H1 (cell line): ENCODE data around the gene VWF. TPM values are rescaled to one million over a fixed set of nuclear protein-coding genes. Genes with fewer than 3 reads are reported as not detected.

Source experiments
- CTCF ChIA-PET: fragments of 300-600 bp; sonication (Branson Sonifier 250); formaldehyde crosslinking; loops from one replicate; lab custom pipeline; 2021; ENCODE audit not compliant: partially characterized antibody; lab: Charles Lee
- POLR2A ChIA-PET: fragments of 300-600 bp; sonication (Branson Sonifier 250); formaldehyde crosslinking; loops from one replicate; lab custom pipeline; 2021; ENCODE audit warnings: inconsistent platforms; ENCODE audit not compliant: partially characterized antibody; lab: Charles Lee
- DNase-seq, 2 experiments: peaks; one replicate each; pipeline versions ENCODE4 v3.0.0 to v3.0.0-alpha.2; 2010 to 2022; ENCODE audit warnings: low spot score in 2 of 2, low read depth in 1 of 2, mixed read lengths in 1 of 2
- FAIRE-seq: peaks from 2 replicates; lab custom pipeline; 2011; peaks lifted over from hg19 to GRCh38; lab: Jason Lieb, UNC
- H2AFZ ChIP-seq: 2 replicates; pipeline ENCODE4 v1.8.1; 2012; ENCODE audit warnings: low read length, inconsistent platforms
- H2AK5ac ChIP-seq: 2 replicates; pipeline ENCODE4 v1.6.1; 2013; ENCODE audit warnings: low read depth, low read length
- H2BK120ac ChIP-seq: replicated peaks from 2 replicates; pipeline ENCODE3; 2013; ENCODE audit warnings: low read depth, low read length, inconsistent platforms
- H2BK12ac ChIP-seq: 2 replicates; pipeline ENCODE4 v1.6.1; 2013; ENCODE audit warnings: low read depth, low read length
- H2BK15ac ChIP-seq: 2 replicates; pipeline ENCODE4 v1.6.1; 2013; ENCODE audit warnings: low read length
- H2BK20ac ChIP-seq: 2 replicates; pipeline ENCODE4 v1.6.1; 2013; ENCODE audit warnings: low read length
- H2BK5ac ChIP-seq: 2 replicates; pipeline ENCODE4 v1.6.1; 2013; ENCODE audit warnings: low read depth, low read length
- H3K14ac ChIP-seq: 2 replicates; pipeline ENCODE4 v1.6.1; 2013; ENCODE audit warnings: inconsistent platforms; ENCODE audit not compliant: insufficient read length
- H3K18ac ChIP-seq: 2 replicates; pipeline ENCODE4 v1.6.1; 2013; ENCODE audit warnings: low read length; ENCODE audit errors: extremely low read depth
- H3K23ac ChIP-seq: 2 replicates; pipeline ENCODE4 v1.6.1; 2013; ENCODE audit warnings: inconsistent platforms; ENCODE audit not compliant: insufficient read length
- H3K23me2 ChIP-seq: 2 replicates; pipeline ENCODE4 v1.6.1; 2013; ENCODE audit warnings: low read depth, low read length
- H3K27ac ChIP-seq: 2 replicates; pipeline ENCODE4 v1.6.1; 2011; ENCODE audit warnings: low read depth, low read length, inconsistent platforms
- H3K27me3 ChIP-seq, 4 experiments: replicated peaks in 1 of 4; 1 replicate in 1 of 4; 2 replicates in 3 of 4; pipeline versions ENCODE4 v1.6.1 to v1.8.1; 2011 to 2013; ENCODE audit warnings: low read length in 3 of 4, mild to moderate bottlenecking in 3 of 4, inconsistent platforms in 2 of 4, mixed read lengths in 2 of 4, moderate library complexity in 1 of 4; ENCODE audit not compliant: control insufficient read depth in 3 of 4, insufficient read depth in 3 of 4; ENCODE audit errors: extremely low read depth in 1 of 4
- H3K36me3 ChIP-seq, 4 experiments: 2 replicates each; pipeline versions ENCODE4 v1.6.1 to v1.8.1; 2011 to 2013; ENCODE audit warnings: mild to moderate bottlenecking in 4 of 4, low read length in 3 of 4, moderate library complexity in 2 of 4, control low read depth in 1 of 4, inconsistent platforms in 1 of 4; ENCODE audit not compliant: insufficient read depth in 4 of 4, control insufficient read depth in 2 of 4
- H3K4ac ChIP-seq: replicated peaks from 2 replicates; pipeline ENCODE3; 2013; ENCODE audit warnings: low read length, low read depth, mixed read lengths, inconsistent platforms; ENCODE audit not compliant: insufficient read length
- H3K4me1 ChIP-seq, 4 experiments: replicated peaks in 1 of 4; 1 replicate in 1 of 4; 2 replicates in 3 of 4; pipeline versions ENCODE4 v1.6.1 to v1.8.1; 2011 to 2013; ENCODE audit warnings: low read length in 3 of 4, inconsistent platforms in 2 of 4, mixed read lengths in 1 of 4; ENCODE audit not compliant: insufficient read depth in 4 of 4, control insufficient read depth in 3 of 4
- H3K4me2 ChIP-seq, 2 experiments: 2 replicates each; pipeline versions ENCODE4 v1.6.1 to v1.8.1; 2011 to 2013; ENCODE audit warnings: low read depth in 2 of 2, low read length in 2 of 2, control low read depth in 1 of 2, inconsistent platforms in 1 of 2, mild to moderate bottlenecking in 1 of 2; ENCODE audit not compliant: insufficient read depth in 1 of 2
- H3K4me3 ChIP-seq, 4 experiments: fragments of 200-600, 300-600 bp in 1 of 4; sonication (generic), shearing (Covaris generic), sonication (Bioruptor Twin) in 1 of 4; 2 replicates each; pipeline versions ENCODE4 v1.5.1 to v1.8.1; 2011 to 2016; ENCODE audit warnings: low read length in 4 of 4, low read depth in 3 of 4, control low read depth in 2 of 4, inconsistent platforms in 2 of 4, mild to moderate bottlenecking in 2 of 4, mixed read lengths in 1 of 4, moderate library complexity in 1 of 4; ENCODE audit not compliant: insufficient read depth in 2 of 4; ENCODE audit errors: extremely low read depth in 1 of 4
- H3K56ac ChIP-seq: replicated peaks from 2 replicates; pipeline ENCODE3; 2013; ENCODE audit warnings: low read depth, mild to moderate bottlenecking, mixed read lengths, low read length, inconsistent platforms; ENCODE audit not compliant: insufficient read length
- H3K79me1 ChIP-seq: 2 replicates; pipeline ENCODE4 v1.6.1; 2013; ENCODE audit warnings: low read depth, low read length, control low read depth
- H3K79me2 ChIP-seq, 2 experiments: 2 replicates each; pipeline versions ENCODE4 v1.6.1 to v1.8.1; 2012 to 2013; ENCODE audit warnings: low read length in 2 of 2, mild to moderate bottlenecking in 2 of 2, inconsistent platforms in 1 of 2; ENCODE audit not compliant: insufficient read depth in 2 of 2, control insufficient read depth in 1 of 2
- H3K9ac ChIP-seq, 4 experiments: replicated peaks in 1 of 4; 1 replicate in 1 of 4; 2 replicates in 3 of 4; pipeline versions ENCODE4 v1.6.1 to v1.8.1; 2011 to 2013; ENCODE audit warnings: low read depth in 3 of 4, low read length in 3 of 4, control low read depth in 2 of 4, mild to moderate bottlenecking in 2 of 4, moderate library complexity in 2 of 4, inconsistent platforms in 1 of 4; ENCODE audit errors: extremely low read depth in 1 of 4
- H3K9me3 ChIP-seq, 2 experiments: 2 replicates each; pipeline versions ENCODE4 v1.6.1 to v1.8.1; 2012 to 2013; ENCODE audit warnings: mild to moderate bottlenecking in 2 of 2, moderate library complexity in 2 of 2, control low read depth in 1 of 2, inconsistent platforms in 1 of 2, low read depth in 1 of 2, low read length in 1 of 2, mixed read lengths in 1 of 2; ENCODE audit not compliant: insufficient read depth in 2 of 2
- H4K20me1 ChIP-seq, 2 experiments: replicated peaks in 1 of 2; 2 replicates each; pipeline versions ENCODE3 to v1.8.1; 2011 to 2013; ENCODE audit warnings: inconsistent platforms in 2 of 2, low read length in 2 of 2, mild to moderate bottlenecking in 1 of 2; ENCODE audit not compliant: insufficient read depth in 2 of 2, control insufficient read depth in 1 of 2
- H4K5ac ChIP-seq: 2 replicates; pipeline ENCODE4 v1.6.1; 2013; ENCODE audit warnings: low read length, low read depth, mixed read lengths, inconsistent platforms; ENCODE audit not compliant: insufficient read length
- H4K8ac ChIP-seq: 2 replicates; pipeline ENCODE4 v1.8.0; 2013; ENCODE audit warnings: mild to moderate bottlenecking, moderate library complexity, low read length, inconsistent platforms; ENCODE audit not compliant: insufficient read depth; ENCODE audit errors: extremely low read depth
- H4K91ac ChIP-seq: replicated peaks from 2 replicates; pipeline ENCODE3; 2013; ENCODE audit warnings: low read length, mixed read lengths, inconsistent platforms; ENCODE audit not compliant: insufficient read length
- BACH1 ChIP-seq: IDR thresholded peaks from 2 replicates; pipeline ENCODE4 v1.6.1; 2012; ENCODE audit warnings: low read length, improper control_type of control experiment
- CEBPB ChIP-seq: IDR thresholded peaks from 2 replicates; pipeline ENCODE4 v1.6.1; 2012; ENCODE audit warnings: low read depth, low read length
- EZH2 ChIP-seq: fragments of 200-600 bp; sonication (generic); IDR thresholded peaks from 2 replicates; pipeline ENCODE4 v1.7.1; 2012; ENCODE audit warnings: low read depth, mild to moderate bottlenecking, moderate library complexity, low read length, inconsistent platforms; ENCODE audit not compliant: severe bottlenecking
- FOSL1 ChIP-seq: IDR thresholded peaks from 2 replicates; pipeline ENCODE4 v1.6.1; 2011; ENCODE audit warnings: mild to moderate bottlenecking, low read depth, low read length, moderate library complexity; ENCODE audit not compliant: insufficient read depth
- GABPA ChIP-seq: IDR thresholded peaks from 2 replicates; pipeline ENCODE4 v1.6.1; 2011; ENCODE audit warnings: mild to moderate bottlenecking, low read length, moderate library complexity, borderline replicate concordance; ENCODE audit not compliant: insufficient read depth
- JUND ChIP-seq: IDR thresholded peaks from 2 replicates; pipeline ENCODE4 v1.6.1; 2011; ENCODE audit warnings: mild to moderate bottlenecking, improper control_type of control experiment, low read length
- KDM4A ChIP-seq: IDR thresholded peaks from one replicate; pipeline ENCODE4 v1.7.1; 2012; ENCODE audit warnings: low read depth, mild to moderate bottlenecking, moderate library complexity, low read length, inconsistent platforms; ENCODE audit not compliant: severe bottlenecking
- NANOG ChIP-seq: IDR thresholded peaks from 2 replicates; pipeline ENCODE4 v1.6.1; 2011; ENCODE audit warnings: low read length, low read depth, mild to moderate bottlenecking, inconsistent platforms; ENCODE audit not compliant: insufficient read depth, poor library complexity, severe bottlenecking
- NRF1 ChIP-seq: IDR thresholded peaks from 2 replicates; pipeline ENCODE4 v1.6.1; 2011; ENCODE audit warnings: mild to moderate bottlenecking, low read depth, low read length, improper control_type of control experiment
- RNF2 ChIP-seq: fragments of 200-900, 300-1000 bp; sonication (generic); IDR thresholded peaks from 2 replicates; pipeline ENCODE4 v1.7.1; 2016; ENCODE audit warnings: borderline replicate concordance, low read depth, mild to moderate bottlenecking, antibody characterized with exemption, low read length; ENCODE audit not compliant: poor library complexity, severe bottlenecking; ENCODE audit errors: missing control alignments
- SIX5 ChIP-seq: IDR thresholded peaks from 2 replicates; pipeline ENCODE4 v1.6.1; 2011; ENCODE audit warnings: mild to moderate bottlenecking, low read depth, low read length
- SP4 ChIP-seq: IDR thresholded peaks from 2 replicates; pipeline ENCODE4 v1.6.1; 2012; ENCODE audit warnings: low read length, inconsistent platforms
- TAF1 ChIP-seq: IDR thresholded peaks from 2 replicates; pipeline ENCODE4 v1.6.1; 2011; ENCODE audit warnings: mild to moderate bottlenecking, low read depth, low read length
- TBP ChIP-seq: IDR thresholded peaks from 2 replicates; pipeline ENCODE4 v1.6.1; 2011; ENCODE audit warnings: low read depth, low read length, improper control_type of control experiment
- WGBS, 2 experiments: shearing (Covaris generic) in 1 of 2; methylation state at CpG; one replicate each; pipeline versions ENCODE4 v1.1.6 to v1.1.7; 2013 to 2015; ENCODE audit warnings: low lambda C conversion rate in 2 of 2, mixed read lengths in 2 of 2, inconsistent platforms in 1 of 2, low coverage in 1 of 2, missing lambda C conversion rate in 1 of 2; ENCODE audit not compliant: insufficient replicate concordance in 2 of 2, insufficient coverage in 1 of 2, insufficient read length in 1 of 2; ENCODE audit errors: extremely low coverage in 1 of 2, missing lambda C conversion rate in 1 of 2; 5-methylcytosine and 5-hydroxymethylcytosine counted together
- polyA plus RNA-seq, 7 experiments: library from polyadenylated mRNA; depleted of rRNA in 3 of 7; stranded (reverse) in 5 of 7; unstranded in 2 of 7; fragments of >200 nt in 5 of 7; fragments of 200-250 nt in 2 of 7; gene quantifications; 1 replicate in 5 of 7; 2 replicates in 1 of 7; 4 replicates in 1 of 7; pipeline versions ENCODE4 v1.2.1 to v1.2.3, GENCODE V29; 2011 to 2013; ENCODE audit warnings: missing spikeins in 2 of 7, mixed read lengths in 2 of 7
- total RNA-seq: library from RNA; stranded (reverse); fragmentation: NEBNext Ultra II Directional; extraction: Animal tissue kit (Norgen Biotek cat#: 25700); gene quantifications from 2 replicates; pipeline ENCODE4 v1.2.1, GENCODE V29; 2021

Gene VWF
- total and polyA plus RNA-seq, 2 of the 8 experiments (the other 6 are each of a cell fraction or from before 2014, with no cell fraction given) = 0.39 to 0.60 TPM

DNA sequence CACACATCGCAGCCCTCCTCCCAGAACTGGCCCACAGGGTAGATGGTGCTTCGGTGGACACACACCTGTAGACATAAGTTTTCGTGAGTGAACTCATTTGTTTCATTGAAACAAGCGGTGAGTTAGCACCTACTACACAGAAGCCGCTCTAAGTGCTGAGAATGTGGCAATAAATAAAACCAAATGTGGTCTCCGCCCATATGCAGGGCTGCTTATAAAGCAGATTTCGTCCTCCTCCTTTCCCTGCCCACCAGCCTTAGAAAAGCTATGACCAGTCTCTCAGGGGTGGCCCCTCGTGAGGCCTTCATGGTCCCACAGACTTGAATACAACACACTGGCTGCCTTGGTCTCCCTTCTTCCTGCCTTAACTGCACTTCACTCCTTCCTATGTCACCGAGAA is 148.3 kb downstream of the VWF start:
- no peak overlapping the region for H3K4me3 ChIP-seq
- 0 out of 2 replicates have a peak overlapping the region, but pooled peaks have one; percentile 53 for H2BK15ac ChIP-seq
- H4K20me1 ChIP-seq = no peaks in the 10 kb centered on the region
- peak overlapping the region; percentile 42 for H3K56ac ChIP-seq
- no peak overlapping the region for H3K27ac ChIP-seq
- peak overlapping the region; percentile 9; the same call in 1 of the 2 replicates for H2AK5ac ChIP-seq
- H2BK12ac ChIP-seq = no peak overlapping the region
- no peaks in the 10 kb centered on the region for H3K36me3 ChIP-seq
- H3K79me2 ChIP-seq = no peaks in the 10 kb centered on the region
- no peaks in the 10 kb centered on the region for H3K4me1 ChIP-seq
- H4K91ac ChIP-seq = no peak overlapping the region
- H3K23ac ChIP-seq = no peak overlapping the region
- H3K9ac ChIP-seq = no peak overlapping the region
- 89% methylated on average over 9 of the region's 9 CpGs; no CpG with 5 or more reads in 1 of the 2 experiments for WGBS, 2 experiments
- no peak overlapping the region for H3K4me2 ChIP-seq
- H3K27me3 ChIP-seq = peaks cover 0 to 2% (median 0%) of the 10 kb centered on the region in 4 experiments; a peak in 1 of 7 replicates
- H3K14ac ChIP-seq = no peak overlapping the region
- DNase-seq (no peak), FAIRE-seq (no peak)
- no peak overlapping the region for H3K4ac ChIP-seq
- CTCF ChIA-PET = interaction anchor here (0.6 to 4.2 kb wide), 5 partner anchors 10 to 327 kb away, joined by 3 to 28 read pairs (median 3); no protein-coding TSS in a partner anchor
- POLR2A ChIA-PET = no interaction called here
- no peak overlapping the region for H2AFZ ChIP-seq
- no peak overlapping the region for H2BK20ac ChIP-seq
- H4K5ac ChIP-seq = no peak overlapping the region
- H3K9me3 ChIP-seq = no peaks in the 10 kb centered on the region
- no peak overlapping the region for H3K18ac ChIP-seq
- no peak overlapping the region for H4K8ac ChIP-seq
- no peak overlapping the region for H2BK5ac ChIP-seq
- no peak overlapping the region for H2BK120ac ChIP-seq
- H3K23me2 ChIP-seq = no peaks in the 10 kb centered on the region
- H3K79me1 ChIP-seq = no peaks in the 10 kb centered on the region
- TF ChIP-seq JUND = no peak
- TF ChIP-seq NRF1 = no peak
- no peak for TF ChIP-seq GABPA
- TF ChIP-seq SP4 = no peak
- no peak for TF ChIP-seq EZH2
- TF ChIP-seq TBP = no peak
- TF ChIP-seq FOSL1 = no peak
- no peak for TF ChIP-seq CEBPB
- no peak for TF ChIP-seq BACH1
- TF ChIP-seq KDM4A = no peak
- TF ChIP-seq NANOG = no peak
- no peak for TF ChIP-seq SIX5
- no peak for TF ChIP-seq RNF2
- TF ChIP-seq TAF1 = no peak
